HepG2 (cell line): ENCODE results near the gene MYLK. TPM values are rescaled to one million over a fixed set of nuclear protein-coding genes. Genes with fewer than 3 reads are reported as not detected.

Source experiments
- ATAC-seq: fragments of 200-7000 bp; cut with Tn5 transposase; 3 replicates; pipeline ENCODE4 v1.9.1; 2020; ENCODE audit warnings: mild to moderate bottlenecking, moderate library complexity
- BruUV-seq: library from RNA; stranded (reverse); fragments of 400-500 nt; replicated peaks from 2 replicates; lab custom pipeline; 2021; lab: Mats Ljungman, UMichigan
- CTCF ChIA-PET: fragments of 300-600 bp; formaldehyde crosslinking; extraction: SDS; loops from one replicate; lab custom pipeline; 2021; ENCODE audit warnings: low total read pairs, inconsistent platforms, low intra/inter-chr PET ratio; lab: Yijun Ruan, JAX
- POLR2A ChIA-PET: fragments of 350-600 bp; sonication (Branson Sonifier 250); formaldehyde crosslinking; loops from one replicate; lab custom pipeline; 2020; ENCODE audit warnings: antibody characterized with exemption, inconsistent platforms; lab: Yijun Ruan, JAX
- DNase-seq: peaks from one replicate; pipeline ENCODE4 v3.0.0-alpha.2; 2015; ENCODE audit warnings: low spot score
- FAIRE-seq: peaks from 3 replicates; lab custom pipeline; 2011; peaks lifted over from hg19 to GRCh38; lab: Jason Lieb, UNC
- H2AFZ ChIP-seq: one replicate; pipeline ENCODE4 v1.6.1; 2011; ENCODE audit warnings: low read length, inconsistent platforms
- H3K27ac ChIP-seq: fragments of 300-600 bp; 3 replicates; pipeline ENCODE4 v1.8.0; 2011; ENCODE audit warnings: mixed run types, mild to moderate bottlenecking, mixed read lengths, low read length, inconsistent platforms; ENCODE audit not compliant: insufficient read depth; ENCODE audit errors: extremely low read length
- H3K27me3 ChIP-seq, 2 experiments: fragments of 200-600 bp in 1 of 2; 2 replicates in 1 of 2; 3 replicates in 1 of 2; pipeline versions ENCODE4 v1.6.0 to v1.8.0; 2011; ENCODE audit warnings: low read length in 2 of 2, mild to moderate bottlenecking in 2 of 2, moderate library complexity in 2 of 2, inconsistent platforms in 1 of 2; ENCODE audit not compliant: insufficient read depth in 2 of 2, control insufficient read depth in 1 of 2
- H3K36me3 ChIP-seq, 2 experiments: fragments of 200-600 bp in 1 of 2; replicated peaks in 1 of 2; 2 replicates in 1 of 2; 3 replicates in 1 of 2; pipeline versions ENCODE4 v1.5.1 to v1.8.0; 2011; ENCODE audit warnings: low read length in 2 of 2, inconsistent platforms in 1 of 2; ENCODE audit not compliant: insufficient read depth in 2 of 2, control insufficient read depth in 1 of 2
- H3K4me1 ChIP-seq: 2 replicates; pipeline ENCODE4 v1.5.1; 2012; ENCODE audit warnings: low read length, inconsistent platforms; ENCODE audit not compliant: insufficient read depth
- H3K4me2 ChIP-seq: 2 replicates; pipeline ENCODE4 v1.6.0; 2011; ENCODE audit warnings: low read depth, low read length, inconsistent platforms
- H3K4me3 ChIP-seq, 3 experiments: fragments of 200-600 bp in 1 of 3; sonication (generic), shearing (Covaris generic) in 1 of 3; replicated peaks in 1 of 3; 2 replicates each; pipeline ENCODE4 v1.5.1; 2011 to 2016; ENCODE audit warnings: low read length in 3 of 3, inconsistent platforms in 2 of 3, low read depth in 2 of 3, mild to moderate bottlenecking in 2 of 3, control low read depth in 1 of 3, mixed read lengths in 1 of 3; ENCODE audit not compliant: insufficient read depth in 1 of 3
- H3K79me2 ChIP-seq: one replicate; pipeline ENCODE4 v1.6.1; 2011; ENCODE audit warnings: low read length, inconsistent platforms; ENCODE audit not compliant: insufficient read depth
- H3K9ac ChIP-seq: 2 replicates; pipeline ENCODE4 v1.6.0; 2011; ENCODE audit warnings: mild to moderate bottlenecking, low read depth, low read length, inconsistent platforms; ENCODE audit not compliant: insufficient read depth
- H3K9me3 ChIP-seq: 2 replicates; pipeline ENCODE4 v1.5.1; 2012; ENCODE audit warnings: mild to moderate bottlenecking, low read length
- H4K20me1 ChIP-seq: 2 replicates; pipeline ENCODE4 v1.6.0; 2011; ENCODE audit warnings: inconsistent platforms, mild to moderate bottlenecking, low read length, moderate library complexity; ENCODE audit not compliant: insufficient read depth
- EP300 ChIP-seq, 3 experiments: sonication (generic) in 1 of 3; formaldehyde crosslinking in 1 of 3; IDR thresholded peaks; 2 replicates each; pipeline versions ENCODE4 v1.5.1 to v1.6.1; 2011 to 2020; ENCODE audit warnings: low read depth in 2 of 3, low read length in 2 of 3, borderline replicate concordance in 1 of 3, improper control_type of control experiment in 1 of 3, mild to moderate bottlenecking in 1 of 3, missing genetic modification reagents in 1 of 3, moderate library complexity in 1 of 3
- FOXK1 ChIP-seq: sonication (generic); formaldehyde crosslinking; IDR thresholded peaks from 2 replicates; pipeline ENCODE4 v1.4.0; 2020; ENCODE audit warnings: low read depth, missing genetic modification reagents, borderline replicate concordance
- HNF1A ChIP-seq, 2 experiments: sonication (generic) in 1 of 2; formaldehyde crosslinking in 1 of 2; IDR thresholded peaks; 2 replicates each; pipeline versions ENCODE4 v1.4.0 to v1.6.1; 2016 to 2020; ENCODE audit warnings: borderline replicate concordance in 1 of 2, low read depth in 1 of 2, mild to moderate bottlenecking in 1 of 2, missing genetic modification reagents in 1 of 2
- MAFK ChIP-seq, 2 experiments: IDR thresholded peaks in 1 of 2; conservative IDR thresholded peaks in 1 of 2; 2 replicates each; pipeline ENCODE4 v1.6.1; 2011; ENCODE audit warnings: improper control_type of control experiment in 2 of 2, low read length in 2 of 2
- NRL ChIP-seq: sonication (generic); formaldehyde crosslinking; IDR thresholded peaks from 2 replicates; pipeline ENCODE4 v1.5.0; 2020; ENCODE audit warnings: missing genetic modification reagents, mild to moderate bottlenecking, moderate library complexity, borderline replicate concordance
- SRF ChIP-seq: IDR thresholded peaks from 2 replicates; pipeline ENCODE4 v1.6.1; 2011; ENCODE audit warnings: mild to moderate bottlenecking, low read depth, low read length, moderate library complexity
- STAT5B ChIP-seq: sonication (generic); formaldehyde crosslinking; IDR thresholded peaks from 2 replicates; pipeline ENCODE4 v1.4.0; 2020; ENCODE audit warnings: missing genetic modification reagents
- TMF1 ChIP-seq: sonication (generic); formaldehyde crosslinking; IDR thresholded peaks from 2 replicates; pipeline ENCODE4 v1.8.1; 2022; ENCODE audit warnings: low read depth, missing genetic modification reagents
- YEATS4 ChIP-seq: sonication (generic); formaldehyde crosslinking; IDR thresholded peaks from 2 replicates; pipeline ENCODE4 v1.4.0; 2020; ENCODE audit warnings: missing genetic modification reagents, borderline replicate concordance
- ZBTB1 ChIP-seq: sonication (generic); formaldehyde crosslinking; IDR thresholded peaks from 2 replicates; pipeline ENCODE4 v1.4.0; 2020; ENCODE audit warnings: missing genetic modification reagents, borderline replicate concordance
- ZBTB38 ChIP-seq: sonication (generic); formaldehyde crosslinking; IDR thresholded peaks from 2 replicates; pipeline ENCODE4 v1.5.1; 2020; ENCODE audit warnings: mild to moderate bottlenecking, missing genetic modification reagents
- ZFP90 ChIP-seq: sonication (generic); formaldehyde crosslinking; IDR thresholded peaks from 2 replicates; pipeline ENCODE4 v1.8.0; 2022; ENCODE audit warnings: missing genetic modification reagents, mild to moderate bottlenecking, inconsistent platforms, borderline replicate concordance
- WGBS: methylation state at CpG from one replicate; pipeline ENCODE4 v1.1.6; 2017; ENCODE audit warnings: low lambda C conversion rate; 5-methylcytosine and 5-hydroxymethylcytosine counted together
- in situ Hi-C: cut with HindIII; loops from 2 replicates; pipeline ENCODE4 v1.10.0; 2017; ENCODE audit warnings: low pct_unique_long_range_greater_than_20kb; ENCODE audit not compliant: extremely low pct_ligation_motif_present
- intact Hi-C: fragments of 100-400 bp; cut with micrococcal nuclease; formaldehyde crosslinking; loops from one replicate; pipeline ENCODE4 v1.10.0; 2022; ENCODE audit not compliant: unreplicated experiment
- polyA plus RNA-seq, 8 experiments: library from polyadenylated mRNA; depleted of rRNA in 3 of 8; stranded (reverse) in 7 of 8; unstranded in 1 of 8; fragments of >200 nt; fragmentation: Illumina TruSeq in 4 of 8; extraction: Trizol in 4 of 8; gene quantifications; 2 replicates each; pipeline versions ENCODE4 v1.2.1 to v1.2.3, GENCODE V29; 2011 to 2016; ENCODE audit warnings: low read depth in 4 of 8, missing spikeins in 1 of 8, mixed read lengths in 1 of 8; ENCODE audit not compliant: insufficient read depth in 1 of 8
- total RNA-seq, 5 experiments: library from RNA; depleted of rRNA; stranded (reverse); fragments of >200 nt; fragmentation: Illumina TruSeq; extraction: Trizol; gene quantifications; 2 replicates each; pipeline ENCODE4 v1.2.3, GENCODE V29; 2016; ENCODE audit warnings: low read depth in 1 of 5

MYLK gene
- total and polyA plus RNA-seq, 2 of the 13 experiments (the other 11 are each of a cell fraction or from before 2014, with no cell fraction given): 10.6 to 34.9 TPM

- WGBS: 90% methylated on average over 7 of the region's 7 CpGs
- FAIRE-seq (no peak), DNase-seq (no peak), ATAC-seq (peak; percentile 56)
- Histone ChIP-seq H3K4me2 (no peak overlapping the region), H3K9ac (no peak overlapping the region), H3K36me3 (peaks cover 13 to 26% of the 10 kb centered on the region in 2 experiments; a peak in 4 of 5 replicates), H3K27ac (no peak overlapping the region), H3K79me2 (no peaks in the 10 kb centered on the region), H3K4me1 (peaks cover 37% of the 10 kb centered on the region), H3K27me3 (no peaks in the 10 kb centered on the region), H2AFZ (no peak overlapping the region), H4K20me1 (no peaks in the 10 kb centered on the region), H3K4me3 (no peak overlapping the region), H3K9me3 (no peaks in the 10 kb centered on the region)
- intact Hi-C loops: no loop called here
- CTCF ChIA-PET: no interaction called here
- POLR2A ChIA-PET: interaction anchor here (1.2 to 1.3 kb wide), 2 partner anchors 15 to 37 kb away, joined by 3 to 4 read pairs; partner anchors contain the start of gene HACD2
- peak; percentile 41; the same call in 1 of the 2 replicates for TF ChIP-seq ZBTB38 (CRISPR knock-in tag)
- no peak for TF ChIP-seq ZFP90 (CRISPR knock-in tag)
- BruUV-seq: no TSS peak
- in situ Hi-C loops: no loop called here
Measured at GRCh38 chr3:123621186-123621849, 262.8 kb downstream of the MYLK start.

- H2AFZ ChIP-seq: no peak overlapping the region
- H3K79me2 ChIP-seq: no peaks in the 10 kb centered on the region
- H3K9ac ChIP-seq: no peak overlapping the region
- H3K4me3 ChIP-seq: no peak overlapping the region
- peak overlapping the region; percentile 15 for H3K27ac ChIP-seq
- intact Hi-C loops: loop anchor here (1.0 kb wide), 1 partner anchor 15 kb away; no protein-coding TSS in a partner anchor
- in situ Hi-C loops: no loop called here
- no peak for FAIRE-seq
- no peaks in the 10 kb centered on the region for H4K20me1 ChIP-seq
- ChIA-PET POLR2A (interaction anchor here (1.0 to 1.3 kb wide), 3 partner anchors 14 to 36 kb away, joined by 3 to 4 read pairs (median 4); partner anchors contain the start of gene HACD2), CTCF (no interaction called here)
- peak; percentile 54 for DNase-seq
- peaks cover 37% of the 10 kb centered on the region for H3K4me1 ChIP-seq
- no peak overlapping the region for H3K4me2 ChIP-seq
- no peaks in the 10 kb centered on the region for H3K9me3 ChIP-seq
- WGBS: 92% methylated on average over 8 of the region's 8 CpGs
- no TSS peak for BruUV-seq
- peak; percentile 53; the same call in 2 of the 3 replicates for ATAC-seq
- no peaks in the 10 kb centered on the region for H3K27me3 ChIP-seq
- H3K36me3 ChIP-seq: peaks cover 12 to 23% of the 10 kb centered on the region in 2 experiments; a peak in 4 of 5 replicates
- TF ChIP-seq HNF1A (IDR thresholded peaks at IDR 0.05; ENCODE audit: low read depth) (no peak), HNF1A (CRISPR knock-in tag; IDR thresholded peaks at IDR 0.05; ENCODE audit: borderline replicate concordance) (no peak), TMF1 (CRISPR knock-in tag) (no peak), SRF (peak; percentile 81; the same call in 1 of the 2 replicates), STAT5B (CRISPR knock-in tag) (no peak), YEATS4 (CRISPR knock-in tag) (no peak), NRL (no peak), EP300 (IDR thresholded peaks at IDR 0.05; ENCODE audit: low read depth in 2 of 2, low read length in 2 of 2) (no peak), EP300 (CRISPR knock-in tag; IDR thresholded peaks at IDR 0.05; ENCODE audit: borderline replicate concordance) (no peak), ZBTB1 (no peak), MAFK (conservative IDR thresholded peaks at IDR 0.05 in 1 of 2, IDR thresholded peaks at IDR 0.05 in 1 of 2; ENCODE audit: low read length in 2 of 2) (0 out of 4 replicates have a peak, but pooled peaks have one; percentile 8 to 16), FOXK1 (CRISPR knock-in tag) (no peak)
Measured at GRCh38 chr3:123620343-123620742, 263.8 kb downstream of the MYLK start.
